ENCODE results near the gene RPL41. TPM values are rescaled to one million over a fixed set of nuclear protein-coding genes. Genes with fewer than 3 reads are reported as not detected.

Gene RPL41
- total and polyA plus RNA-seq, 9 of the 15 experiments (the other 6 are each of a cell fraction or from before 2014, with no cell fraction given), result 3,403 to 11,276 (median 5,604) TPM

- 0 out of 2 replicates have a peak, but pooled peaks have one; percentile 7 for TF ChIP-seq HBP1 (CRISPR knock-in tag; IDR thresholded peaks at IDR 0.05)
- no peak for TF ChIP-seq USF2 (CRISPR knock-in tag; IDR thresholded peaks at IDR 0.05)
- no peak for TF ChIP-seq ATF7 (IDR thresholded peaks at IDR 0.05)
- TF ChIP-seq ZFP30 (CRISPR knock-in tag; IDR thresholded peaks at IDR 0.05; ENCODE audit: borderline replicate concordance), result no peak
- TF ChIP-seq ZFPM2 (CRISPR knock-in tag; IDR thresholded peaks at IDR 0.05), result no peak
- no peak for TF ChIP-seq RBM17 (IDR thresholded peaks at IDR 0.05; ENCODE audit: borderline replicate concordance, low read depth, low read length)
- no peak for TF ChIP-seq RAD51 (IDR thresholded peaks at IDR 0.05; ENCODE audit: borderline replicate concordance, low read depth)
- 0 out of 2 replicates have a peak, but pooled peaks have one; percentile 5 for TF ChIP-seq ZNF444 (CRISPR knock-in tag; IDR thresholded peaks at IDR 0.05)
- TF ChIP-seq RBFOX2 (IDR thresholded peaks at IDR 0.05; ENCODE audit: low read depth, low read length), result peak; percentile 70
- peak; percentile 43 for TF ChIP-seq BRD9 (IDR thresholded peaks at IDR 0.05; ENCODE audit: low read depth, partially characterized antibody)
- TF ChIP-seq HDAC8 (tag; IDR thresholded peaks at IDR 0.05), result no peak
- peak; percentile 36 for TF ChIP-seq RBBP5 (IDR thresholded peaks at IDR 0.05; ENCODE audit: borderline replicate concordance, insufficient read depth, low read length, poor library complexity, severe bottlenecking)
- no peak for TF ChIP-seq KLF16 (IDR thresholded peaks at IDR 0.05)
- TF ChIP-seq ETV1 (tag; conservative IDR thresholded peaks at IDR 0.05; ENCODE audit: low read depth), result no peak
- TF ChIP-seq THRB (CRISPR knock-in tag; conservative IDR thresholded peaks at IDR 0.05), result peak; percentile 58; the same call in 1 of the 2 replicates
- no peak for TF ChIP-seq SMAD2 (IDR thresholded peaks at IDR 0.05; ENCODE audit: low read depth, low read length)
- no peak for TF ChIP-seq ZNF24 (IDR thresholded peaks at IDR 0.05)
- peak; percentile 35; the same call in 1 of the 2 replicates for TF ChIP-seq ZNF143 (CRISPR knock-in tag; IDR thresholded peaks at IDR 0.05)
- peak in 1 of 2 experiments; percentile 81; a peak in 1 of 4 replicates for TF ChIP-seq SIN3A (IDR thresholded peaks at IDR 0.05; ENCODE audit: borderline replicate concordance in 2 of 2, control insufficient read depth in 1 of 2, low read depth in 2 of 2, low read length in 2 of 2)
- TF ChIP-seq GMEB1 (CRISPR knock-in tag; IDR thresholded peaks at IDR 0.05), result no peak
Measured at GRCh38 chr12:56128670-56129205, 12.3 kb downstream of the RPL41 start (continued).

Measured in K562 (cell line).